HG03575 (cell line): ENCODE data around the gene AGRN.
"Not testable (repeated sequence)": the region's sequence is repeated elsewhere in the genome, so short reads cannot be mapped to it uniquely, and the experiment has no call there.

Experiments used
- ATAC-seq: cut with Tn5 transposase; IDR thresholded peaks from one replicate; pipeline ENCODE4 v1.9.1; 2021; ENCODE audit not compliant: unreplicated experiment, insufficient number of reproducible peaks, low FRiP score; ENCODE audit errors: extremely low read depth

AGRN gene

GRCh38 chr1:1044455-1045078, 24.6 kb downstream of the AGRN start:
- no peak for ATAC-seq

- ATAC-seq = no peak
These were observed 25.2 kb downstream of the AGRN start for GRCh38 chr1:1045129-1045528.

GRCh38 chr1:1046243-1046642, 26.3 kb downstream of the AGRN start:
- ATAC-seq = no peak

GRCh38 chr1:1046767-1047166, 26.8 kb downstream of the AGRN start:
- ATAC-seq = no peak

GRCh38 chr1:1047407-1047806, 27.5 kb downstream of the AGRN start:
- no peak for ATAC-seq

GRCh38 chr1:1047963-1048362, 28.0 kb downstream of the AGRN start:
- ATAC-seq = no peak

GRCh38 chr1:1048765-1049164, 28.8 kb downstream of the AGRN start:
- ATAC-seq = no peak

GRCh38 chr1:1049318-1050165, 29.6 kb downstream of the AGRN start:
- ATAC-seq = no peak

- ATAC-seq = no peak
These were observed 30.7 kb downstream of the AGRN start for GRCh38 chr1:1050577-1051052.

GRCh38 chr1:1051127-1051810, 31.3 kb downstream of the AGRN start:
- no peak for ATAC-seq

- no peak for ATAC-seq
These were observed 32.3 kb downstream of the AGRN start for GRCh38 chr1:1052003-1052840.

- no peak for ATAC-seq
These were observed 33.1 kb downstream of the AGRN start for GRCh38 chr1:1053022-1053421.

- no peak for ATAC-seq
These were observed 33.8 kb downstream of the AGRN start for GRCh38 chr1:1053682-1054081.

- no peak for ATAC-seq
These were observed 34.3 kb downstream of the AGRN start for GRCh38 chr1:1054099-1054700.

GRCh38 chr1:1054971-1055370, 35.1 kb downstream of the AGRN start:
- no peak for ATAC-seq

GRCh38 chr1:1055841-1056736, 36.2 kb downstream of the AGRN start:
- ATAC-seq = no peak

GRCh38 chr1:1057769-1058087, 37.8 kb downstream of the AGRN start:
- ATAC-seq = not testable (repeated sequence)
